Effector CD4-positive, alpha-beta T cell (primary cell): ENCODE results near the gene MTTP.
"Not testable (repeated sequence)": the region's sequence is repeated elsewhere in the genome, so short reads cannot be mapped to it uniquely, and the experiment has no call there.

Experiments used
- DNase-seq: peaks from one replicate; pipeline ENCODE4 v3.0.0-alpha.2; 2020
- total RNA-seq: gene quantifications from one replicate; lab custom pipeline; 2026; lab: John Stamatoyannopoulos, UW

Gene MTTP
- 1.1 reads per million for total RNA-seq

GRCh38 chr4:99574530-99575324 is at the start of gene MTTP:
Gene MTTP, plus strand, starts transcription at chr4:99574824. Its CDS starts 86 bp downstream, at chr4:99574910.
- no peak for DNase-seq

- no peak for DNase-seq
These were observed 45.4 kb upstream of the MTTP start for GRCh38 chr4:99529228-99529627.

DNA sequence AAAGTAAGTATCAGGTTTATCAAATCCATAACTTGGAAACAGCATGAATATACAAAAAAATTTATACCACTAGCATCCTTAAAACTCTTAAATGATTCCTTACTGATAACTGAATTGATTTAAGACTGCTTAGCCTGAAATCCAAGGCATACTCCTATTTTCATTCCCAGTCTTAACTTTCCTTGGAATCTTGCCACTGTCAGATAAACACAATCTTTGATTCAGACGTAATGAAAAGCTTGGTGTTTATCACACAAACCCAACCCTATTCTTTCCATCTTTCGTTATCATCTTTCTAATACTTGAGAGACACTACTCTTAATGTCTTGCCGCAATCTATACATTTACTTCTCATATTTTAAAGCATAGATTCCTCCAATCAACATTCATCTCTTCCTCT is 44.7 kb upstream of the MTTP start:
- no peak for DNase-seq

GRCh38 chr4:99534699-99535098 is 39.9 kb upstream of the MTTP start:
- not testable (repeated sequence) for DNase-seq

DNA sequence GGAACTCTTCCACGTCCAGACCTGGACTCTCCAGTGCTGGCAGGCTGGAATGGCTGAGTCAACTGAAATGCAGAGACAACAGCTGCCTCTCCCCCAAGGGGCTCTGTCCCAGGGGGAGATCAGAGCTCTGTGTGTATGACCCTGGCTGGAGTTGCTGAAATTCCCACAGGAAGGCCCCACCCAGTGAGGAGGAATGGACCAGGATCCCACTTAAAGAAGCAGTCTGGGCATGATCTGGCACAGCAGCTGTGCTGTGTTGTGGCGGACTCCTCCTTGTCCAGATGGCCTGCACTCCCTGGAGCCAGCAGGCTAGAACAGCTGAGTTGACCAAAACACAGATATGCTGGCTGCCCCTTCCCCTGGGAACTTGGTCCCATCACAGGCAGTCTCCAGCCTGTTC is 38.4 kb upstream of the MTTP start:
- no peak for DNase-seq

- DNase-seq = no peak
These were observed 37.8 kb upstream of the MTTP start for GRCh38 chr4:99536848-99537247.

DNA sequence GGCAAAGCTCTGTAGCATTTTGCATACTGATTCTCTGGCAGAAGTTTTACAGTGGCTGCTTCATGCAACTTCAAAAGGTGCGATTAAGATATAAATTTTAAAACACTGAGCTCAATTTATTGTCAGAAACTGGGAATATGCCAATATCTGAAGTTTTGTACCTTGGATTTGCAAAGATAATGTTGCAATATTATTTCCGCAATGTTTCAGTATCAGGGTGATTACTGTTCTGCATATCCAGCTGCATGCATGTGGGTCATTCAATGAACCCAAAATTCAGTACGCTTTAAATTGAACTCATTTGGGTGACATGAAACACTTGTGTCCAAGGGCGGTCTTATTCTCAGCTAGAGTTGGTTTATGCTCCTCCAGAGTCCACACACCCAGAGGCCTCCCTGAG is 37.0 kb upstream of the MTTP start:
- no peak for DNase-seq

DNA sequence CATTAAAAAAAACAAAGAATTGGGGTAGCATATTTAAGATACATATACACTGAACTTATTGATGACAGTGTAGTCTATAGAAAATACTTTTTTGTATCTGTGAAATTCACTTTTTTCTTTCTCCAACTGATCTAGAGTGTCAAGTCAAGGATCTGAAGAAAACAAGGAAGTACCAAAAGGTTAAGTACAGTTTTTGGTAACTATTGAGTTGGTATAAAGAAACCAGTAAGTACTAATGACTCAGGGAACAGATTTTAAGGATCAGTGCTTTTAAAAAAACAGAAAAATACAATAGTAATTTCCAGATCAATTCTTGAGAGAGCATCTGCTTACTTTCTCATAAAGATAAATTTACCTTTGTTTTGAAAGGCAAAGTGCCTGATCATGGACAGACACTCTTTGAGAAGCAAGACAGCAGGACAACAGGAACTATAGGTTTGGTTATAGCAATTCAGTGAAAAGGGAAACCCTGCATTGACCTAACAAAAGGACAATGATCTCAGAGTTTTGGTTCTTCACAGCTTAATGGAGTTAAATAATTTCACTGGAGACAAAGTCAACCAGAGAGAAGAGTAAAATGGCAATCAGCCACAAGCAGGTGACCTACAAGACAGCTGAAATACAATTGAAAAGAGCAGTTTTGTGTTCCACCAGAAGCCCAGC is 34.2 kb upstream of the MTTP start:
- no peak for DNase-seq

GRCh38 chr4:99552872-99553271 is 21.8 kb upstream of the MTTP start:
- DNase-seq = no peak

- DNase-seq = peak; percentile 92
These were observed 11.1 kb upstream of the MTTP start, which contains the start of gene TRMT10A for GRCh38 chr4:99563310-99564186. Gene TRMT10A, minus strand, starts transcription at chr4:99564039. Its CDS starts 4,701 bp downstream, at chr4:99559338.

DNA sequence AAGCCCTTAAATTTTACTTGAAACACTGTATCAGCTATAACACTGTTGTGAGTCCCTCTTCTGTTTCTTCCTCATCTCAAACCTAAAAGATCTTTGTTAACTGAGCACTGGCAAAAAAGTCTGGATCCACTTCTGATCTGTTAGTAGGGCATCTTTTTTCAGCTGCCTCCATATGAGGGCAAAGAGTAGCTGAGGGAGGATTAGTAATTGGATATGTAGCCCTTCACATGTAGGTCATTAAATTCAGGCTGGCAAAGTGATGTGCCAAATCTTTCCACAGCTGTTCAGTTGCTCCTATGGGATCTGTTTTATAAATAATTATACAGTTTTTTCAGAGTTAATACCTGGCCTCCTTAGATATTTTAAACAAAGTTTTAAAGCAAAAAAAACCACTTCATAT is 9.7 kb upstream of the MTTP start:
- DNase-seq = no peak

DNA sequence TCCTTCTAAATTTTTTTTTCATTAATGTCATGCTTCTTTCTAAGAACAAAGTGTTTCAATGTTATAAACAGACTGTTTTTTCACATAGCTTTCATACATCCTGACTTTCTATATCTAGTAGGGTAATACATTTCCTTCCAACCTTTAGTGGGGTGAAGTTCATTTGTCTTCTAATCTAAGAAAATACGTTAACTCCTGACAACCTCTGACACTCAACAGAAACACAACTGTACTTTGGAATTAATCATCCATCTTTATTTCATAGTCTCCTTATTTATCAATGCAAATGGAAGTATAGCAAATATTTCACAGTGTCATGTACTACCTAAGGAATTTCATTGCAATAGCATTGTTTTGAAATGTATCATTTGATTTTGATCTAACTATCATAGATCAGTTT is 2.7 kb upstream of the MTTP start:
- DNase-seq = no peak

DNA sequence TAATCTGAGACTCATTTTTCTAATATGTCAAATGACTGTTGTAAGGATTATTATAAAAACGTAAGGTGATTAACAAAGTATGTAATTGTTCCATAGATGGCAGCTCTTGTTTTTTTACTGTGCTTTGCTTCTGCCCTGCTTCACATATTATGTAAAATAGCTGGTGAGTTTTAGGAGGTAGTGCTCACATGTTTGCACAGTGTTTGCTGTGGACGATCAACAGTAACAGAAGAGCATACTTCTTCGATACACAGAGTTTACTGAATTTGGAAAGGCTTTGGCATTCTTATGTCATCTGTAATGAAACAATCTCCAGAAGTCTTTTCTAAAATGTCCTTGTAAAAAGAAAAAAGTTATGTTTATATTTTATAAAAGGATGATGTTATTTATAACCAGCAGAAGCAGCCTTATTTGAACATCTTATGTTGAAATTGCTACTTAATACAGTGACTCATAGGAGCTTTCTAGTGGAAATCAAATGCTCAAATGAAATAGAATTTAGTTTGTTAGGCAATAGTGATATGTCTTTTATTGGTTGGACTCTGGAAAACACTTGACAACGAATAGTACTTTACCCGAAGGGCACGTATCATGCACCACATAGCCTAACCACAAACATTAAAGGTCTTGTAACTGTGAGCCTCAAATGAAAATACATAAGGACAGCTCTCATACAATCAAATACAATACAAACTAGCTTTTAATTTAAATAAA is 1.9 kb upstream of the MTTP start:
- DNase-seq = no peak

- DNase-seq = no peak
These were observed 772 bp upstream of the MTTP start for GRCh38 chr4:99573735-99574368.

- no peak for DNase-seq
These were observed 4.1 kb downstream of the MTTP start for GRCh38 chr4:99578714-99579113.

DNA sequence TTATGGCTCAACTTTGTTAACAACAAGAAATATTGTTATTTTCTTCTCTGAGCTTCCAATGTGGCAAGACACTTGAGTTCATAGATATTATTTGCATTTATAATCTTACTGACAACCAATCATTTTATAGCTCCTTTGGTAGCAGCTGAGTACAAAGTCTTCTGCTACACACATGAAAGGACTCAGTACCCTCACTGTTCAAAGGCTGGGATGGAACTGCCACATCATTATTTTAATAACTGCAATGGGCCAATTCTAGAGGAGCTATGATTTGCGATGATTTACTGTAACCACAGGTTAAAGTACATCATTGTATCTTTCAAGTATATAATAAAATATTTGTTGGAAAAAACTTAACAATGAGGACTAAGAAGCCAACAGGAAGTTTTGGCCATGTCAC is 10.9 kb downstream of the MTTP start:
- DNase-seq = no peak

GRCh38 chr4:99586322-99586721 is 11.7 kb downstream of the MTTP start:
- no peak for DNase-seq

GRCh38 chr4:99586797-99587196 is 12.2 kb downstream of the MTTP start:
- DNase-seq = no peak

DNA sequence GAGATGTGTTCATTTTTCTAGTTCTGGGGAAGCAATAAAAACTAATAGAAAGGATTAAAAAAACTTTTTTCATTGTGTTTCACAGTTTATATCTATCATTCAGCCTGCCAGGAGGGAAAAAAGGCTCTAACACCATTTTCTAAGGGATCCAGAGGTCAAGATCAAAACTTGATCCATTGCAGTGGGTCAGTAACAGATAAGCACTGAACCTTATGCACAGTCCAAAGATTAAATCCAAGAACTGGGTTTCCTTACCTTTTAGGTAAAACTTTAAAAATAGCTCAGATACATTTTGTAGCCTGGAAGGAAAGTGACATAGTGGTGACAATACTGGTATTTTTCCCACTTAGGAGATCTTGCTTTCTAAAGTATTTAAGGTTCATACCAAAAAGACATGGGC is 12.7 kb downstream of the MTTP start:
- DNase-seq = no peak

GRCh38 chr4:99587803-99588202 is 13.2 kb downstream of the MTTP start:
- DNase-seq = no peak

DNA sequence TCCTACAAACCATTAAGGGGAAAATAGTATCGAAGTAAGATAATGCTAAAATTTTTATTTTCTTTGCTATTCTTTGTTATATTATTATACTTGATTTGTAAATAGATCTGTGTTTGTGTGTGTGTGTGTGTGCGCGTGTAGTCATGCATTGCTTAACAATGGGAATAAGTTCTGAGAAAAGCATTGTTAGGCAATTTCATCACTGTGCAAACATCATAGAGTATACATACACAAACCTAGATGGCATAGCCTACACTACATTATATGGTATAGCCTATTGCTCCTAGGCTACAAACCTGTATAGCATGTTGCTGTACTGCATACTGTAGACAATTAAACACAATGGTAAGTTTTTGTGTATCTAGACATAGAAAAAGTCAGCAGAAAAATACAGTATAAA is 17.1 kb downstream of the MTTP start:
- DNase-seq = no peak
